ENCODE data around the gene OR52B4.
"Not testable (repeated sequence)": the region's sequence is repeated elsewhere in the genome, so short reads cannot be mapped to it uniquely, and the experiment has no call there.

Gene OR52B4

GRCh38 chr11:4368286-4368685 lies at the start of gene OR52B4:
OR52B4 (minus strand) TSS chr11:4368386; CDS start chr11:4368295, 91 bp downstream.
- no peak for FAIRE-seq

- FAIRE-seq, result no peak
Measured at GRCh38 chr11:4416816-4417215, 48.6 kb upstream of the OR52B4 start.

DNA sequence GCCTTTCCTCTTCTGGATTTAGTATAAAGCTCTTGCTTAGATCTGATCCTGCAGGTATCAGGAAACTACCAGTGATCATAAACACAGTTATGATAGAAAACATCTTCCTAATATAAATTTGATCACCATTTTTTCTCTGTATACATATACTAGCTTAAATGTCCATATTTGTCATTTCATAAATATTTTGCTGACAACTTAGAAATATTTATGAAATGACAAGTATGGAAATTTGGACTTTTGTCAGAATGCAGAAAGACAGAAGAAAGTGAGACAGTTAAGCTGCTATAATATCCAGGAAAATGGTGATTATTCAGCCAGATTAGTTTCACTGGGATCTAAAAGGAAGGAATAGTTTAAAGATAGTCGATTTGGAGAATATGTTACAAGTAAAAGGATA lies 48.1 kb upstream of the OR52B4 start:
- no peak for FAIRE-seq

- not testable (repeated sequence) for FAIRE-seq
Measured at GRCh38 chr11:4406206-4406605, 38.0 kb upstream of the OR52B4 start.

GRCh38 chr11:4393858-4394223 lies 25.7 kb upstream of the OR52B4 start:
- FAIRE-seq, result no peak

DNA sequence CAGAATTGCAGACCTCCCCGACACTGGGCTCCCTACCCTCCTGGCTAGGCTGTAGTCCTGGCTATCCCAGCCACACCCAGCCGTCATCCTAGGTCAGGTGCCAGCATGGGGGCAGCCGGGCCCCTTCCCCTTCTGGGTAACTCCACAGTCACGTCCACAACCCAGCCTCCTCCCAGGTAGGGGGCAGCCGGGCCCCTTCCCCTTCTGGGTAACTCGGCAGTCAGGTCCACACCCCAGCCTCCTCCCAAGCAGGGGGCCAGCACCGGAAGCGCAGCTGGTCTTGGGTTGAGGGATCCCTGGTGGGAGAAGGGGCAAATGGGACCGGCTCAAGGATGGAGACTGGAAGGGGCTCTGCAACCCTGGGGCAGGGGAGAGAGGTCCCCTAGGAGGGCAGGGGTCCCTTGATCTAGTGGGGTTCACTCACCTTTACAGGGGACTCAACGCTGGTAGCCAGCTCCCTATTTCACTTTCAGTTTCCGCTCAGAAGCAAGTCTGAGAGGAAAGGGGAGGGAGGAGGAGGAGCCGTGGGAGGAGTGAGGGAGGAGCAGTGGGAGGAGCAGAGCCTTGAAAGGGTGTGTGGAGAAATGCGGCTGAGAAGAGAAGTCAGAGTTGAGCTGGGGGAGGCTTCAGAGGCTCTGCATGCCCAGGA lies 25.1 kb upstream of the OR52B4 start, which contains the start of gene TRIM21:
TSS of gene TRIM21 (minus strand) at position 494 of the 649 bp plus-strand sequence. CDS start 3,293 bp downstream, outside the sequence.
- FAIRE-seq, result peak; percentile 89

- no peak for FAIRE-seq
Measured at GRCh38 chr11:4388221-4388620, 20.0 kb upstream of the OR52B4 start.

- no peak for FAIRE-seq
Measured at GRCh38 chr11:4385978-4386740, 18.0 kb upstream of the OR52B4 start.

GRCh38 chr11:4381901-4382300 lies 13.7 kb upstream of the OR52B4 start:
- no peak for FAIRE-seq

- FAIRE-seq, result no peak
Measured at GRCh38 chr11:4375431-4376140, 7.4 kb upstream of the OR52B4 start.

GRCh38 chr11:4370166-4370565 lies 2.0 kb upstream of the OR52B4 start:
- no peak for FAIRE-seq

GRCh38 chr11:4348142-4348541 lies 20.0 kb downstream of the OR52B4 start:
- FAIRE-seq, result not testable (repeated sequence)

DNA sequence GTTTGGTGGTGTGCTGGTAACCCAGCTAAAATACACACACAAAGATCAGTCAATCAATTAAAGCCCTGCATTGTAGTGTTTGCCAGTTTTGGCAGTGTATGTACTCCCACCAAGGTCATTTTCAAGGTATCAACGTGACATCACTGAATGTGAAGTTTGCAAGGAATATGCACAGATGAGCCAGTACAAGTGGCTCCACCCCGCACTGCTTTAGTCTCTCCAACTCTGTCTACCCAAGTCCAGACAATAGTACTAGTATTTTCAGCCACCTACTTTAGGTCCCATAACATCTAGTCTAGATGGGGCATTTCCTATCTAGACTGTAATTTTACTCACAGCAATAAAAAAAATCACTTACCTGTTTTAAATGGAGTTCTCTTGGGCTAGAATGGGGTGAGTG lies 22.8 kb downstream of the OR52B4 start:
- FAIRE-seq, result not testable (repeated sequence)

- not testable (repeated sequence) for FAIRE-seq
Measured at GRCh38 chr11:4334356-4334755, 33.8 kb downstream of the OR52B4 start.
